NCI-H1105 (cell line): Measurements from ENCODE around the gene PLEKHA7.
"Not testable (repeated sequence)": the region's sequence is repeated elsewhere in the genome, so short reads cannot be mapped to it uniquely, and the experiment has no call there.

ENCODE experiments used
- DNase-seq: peaks from one replicate; lab custom pipeline; 2025; lab: John Stamatoyannopoulos, UW

The PLEKHA7 gene

GRCh38 chr11:17010851-17011420 lies 3.3 kb downstream of the PLEKHA7 start:
- no peak for DNase-seq

- DNase-seq: no peak
These were observed 6.1 kb downstream of the PLEKHA7 start for GRCh38 chr11:17008099-17008498.

- no peak for DNase-seq
These were observed 8.6 kb downstream of the PLEKHA7 start for GRCh38 chr11:17005646-17006045.

GRCh38 chr11:17004486-17005148 lies 9.6 kb downstream of the PLEKHA7 start:
- no peak for DNase-seq

GRCh38 chr11:17003426-17003825 lies 10.8 kb downstream of the PLEKHA7 start:
- no peak for DNase-seq

GRCh38 chr11:17002543-17002942 lies 11.7 kb downstream of the PLEKHA7 start:
- no peak for DNase-seq

GRCh38 chr11:17001806-17002205 lies 12.4 kb downstream of the PLEKHA7 start:
- no peak for DNase-seq

- DNase-seq: no peak
These were observed 13.2 kb downstream of the PLEKHA7 start for GRCh38 chr11:17000987-17001386.

GRCh38 chr11:17000253-17000652 lies 14.0 kb downstream of the PLEKHA7 start:
- not testable (repeated sequence) for DNase-seq

- DNase-seq: no peak
These were observed 15.1 kb downstream of the PLEKHA7 start for GRCh38 chr11:16999116-16999515.

- DNase-seq: no peak
These were observed 16.6 kb downstream of the PLEKHA7 start for GRCh38 chr11:16997624-16998023.

- no peak for DNase-seq
These were observed 20.7 kb downstream of the PLEKHA7 start for GRCh38 chr11:16993495-16993894.

GRCh38 chr11:16992846-16993245 lies 21.4 kb downstream of the PLEKHA7 start:
- no peak for DNase-seq

- peak; percentile 88 for DNase-seq
These were observed 24.7 kb downstream of the PLEKHA7 start for GRCh38 chr11:16989554-16989953.

- DNase-seq: no peak
These were observed 27.0 kb downstream of the PLEKHA7 start for GRCh38 chr11:16987205-16987568.

- no peak for DNase-seq
These were observed 27.6 kb downstream of the PLEKHA7 start for GRCh38 chr11:16986434-16987204.

- DNase-seq: no peak
These were observed 28.9 kb downstream of the PLEKHA7 start for GRCh38 chr11:16985297-16985696.

- DNase-seq: no peak
These were observed 30.0 kb downstream of the PLEKHA7 start for GRCh38 chr11:16984229-16984628.

GRCh38 chr11:16982809-16983208 lies 31.4 kb downstream of the PLEKHA7 start:
- DNase-seq: no peak

- no peak for DNase-seq
These were observed 31.9 kb downstream of the PLEKHA7 start for GRCh38 chr11:16982256-16982671.

GRCh38 chr11:16981651-16982194 lies 32.5 kb downstream of the PLEKHA7 start:
- DNase-seq: no peak

- DNase-seq: no peak
These were observed 34.3 kb downstream of the PLEKHA7 start for GRCh38 chr11:16979703-16980622.
